Stimulated activated effector memory CD8-positive, alpha-beta T cell treated with anti-CD3 and anti-CD28 coated beads, Interleukin-12 subunit alpha, Interleukin-12 subunit beta, amount 100 ng/mL, for 72 hours (primary cell): ENCODE data around the gene ZNF501.

ENCODE experiments used
- ATAC-seq: fragments of 150-1000 bp; cut with Tn5 transposase; 2 replicates; pipeline ENCODE4 v1.10.0; 2021
- DNase-seq, 2 donors: peaks; one replicate each; pipeline ENCODE4 v3.0.0; 2021 to 2022; ENCODE audit warnings: low spot score in 2 of 2
- H3K27ac Mint-ChIP-seq: one replicate; pipeline ENCODE4 v1.8.0; 2022; ENCODE audit warnings: mild to moderate bottlenecking, mixed read lengths
- H3K36me3 Mint-ChIP-seq: one replicate; pipeline ENCODE4 v1.8.0; 2022; ENCODE audit warnings: mild to moderate bottlenecking, mixed read lengths
- H3K4me1 Mint-ChIP-seq: one replicate; pipeline ENCODE4 v1.8.0; 2022; ENCODE audit warnings: mixed read lengths
- H3K4me3 Mint-ChIP-seq: one replicate; pipeline ENCODE4 v1.8.0; 2022; ENCODE audit warnings: mild to moderate bottlenecking, mixed read lengths
- H3K9me3 Mint-ChIP-seq: one replicate; pipeline ENCODE4 v1.8.0; 2022; ENCODE audit warnings: mixed read lengths

The ZNF501 gene

DNA sequence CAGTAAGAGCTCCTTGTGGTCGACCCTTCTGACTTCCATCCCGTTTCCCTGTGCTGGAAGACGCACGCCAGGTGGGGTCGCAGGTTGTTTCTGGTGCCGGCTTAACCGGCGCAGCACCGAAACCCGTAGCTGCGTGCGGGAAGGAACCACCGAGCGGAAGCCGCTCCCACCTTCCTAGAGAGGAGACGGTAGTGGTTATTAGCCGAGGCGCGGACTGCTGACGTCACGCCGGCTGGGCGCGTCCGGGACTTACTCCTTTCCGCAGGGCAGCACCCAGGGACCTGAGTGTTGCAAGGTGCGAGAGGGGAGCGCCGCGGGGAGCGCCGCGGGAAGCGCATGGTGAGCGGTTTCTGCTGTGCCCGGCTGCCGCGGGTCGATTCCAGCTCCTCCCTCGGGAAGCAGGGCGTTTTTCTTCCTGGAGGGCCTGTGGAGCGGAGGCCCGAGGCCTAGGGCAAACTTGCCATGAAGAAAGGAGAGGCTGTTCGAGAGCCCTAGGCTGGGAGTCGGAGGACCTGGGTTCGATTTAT, at the start of gene ZNF501:
Gene ZNF501, plus strand, starts transcription at position 252 of the 527 bp plus-strand sequence. CDS start 4,787 bp downstream, outside the sequence.
- Mint-ChIP-seq H3K36me3 (no peaks in the 10 kb centered on the region), H3K4me1 (peaks cover 14% of the 10 kb centered on the region), H3K9me3 (peaks cover 29% of the 10 kb centered on the region), H3K4me3 (peak within 1 kb of the TSS; percentile 99), H3K27ac (peak within 1 kb of the TSS; percentile 90)
- DNase-seq (peak; percentile 71 to 85), ATAC-seq (peak; percentile 100)

DNA sequence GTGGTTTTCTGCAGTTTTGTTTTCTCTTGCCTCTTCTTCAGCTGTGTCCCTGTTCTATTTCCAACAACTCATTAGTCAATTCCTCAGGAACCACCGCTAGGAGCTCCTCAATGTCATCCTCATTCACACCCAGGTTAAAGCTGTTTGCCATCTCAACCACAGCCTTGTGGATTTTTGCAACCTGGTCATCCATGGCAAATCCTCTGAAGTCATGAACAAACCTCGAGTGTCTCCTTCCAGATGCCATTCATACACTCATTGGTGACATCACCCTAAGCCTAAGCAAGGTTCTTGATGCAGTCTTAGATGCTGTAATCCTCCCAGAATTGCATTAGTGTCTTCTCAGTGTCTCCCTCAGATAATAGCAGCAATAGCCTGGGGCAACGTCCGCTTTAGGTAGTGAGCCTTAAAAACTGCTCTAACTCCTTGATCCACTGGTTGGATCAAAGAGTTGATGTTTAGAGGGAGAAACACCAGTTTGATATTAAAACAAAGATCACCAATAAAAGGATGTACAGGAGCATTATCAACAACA, 48.4 kb upstream of the ZNF501 start:
- no peak overlapping the region for H3K4me3 Mint-ChIP-seq

DNA sequence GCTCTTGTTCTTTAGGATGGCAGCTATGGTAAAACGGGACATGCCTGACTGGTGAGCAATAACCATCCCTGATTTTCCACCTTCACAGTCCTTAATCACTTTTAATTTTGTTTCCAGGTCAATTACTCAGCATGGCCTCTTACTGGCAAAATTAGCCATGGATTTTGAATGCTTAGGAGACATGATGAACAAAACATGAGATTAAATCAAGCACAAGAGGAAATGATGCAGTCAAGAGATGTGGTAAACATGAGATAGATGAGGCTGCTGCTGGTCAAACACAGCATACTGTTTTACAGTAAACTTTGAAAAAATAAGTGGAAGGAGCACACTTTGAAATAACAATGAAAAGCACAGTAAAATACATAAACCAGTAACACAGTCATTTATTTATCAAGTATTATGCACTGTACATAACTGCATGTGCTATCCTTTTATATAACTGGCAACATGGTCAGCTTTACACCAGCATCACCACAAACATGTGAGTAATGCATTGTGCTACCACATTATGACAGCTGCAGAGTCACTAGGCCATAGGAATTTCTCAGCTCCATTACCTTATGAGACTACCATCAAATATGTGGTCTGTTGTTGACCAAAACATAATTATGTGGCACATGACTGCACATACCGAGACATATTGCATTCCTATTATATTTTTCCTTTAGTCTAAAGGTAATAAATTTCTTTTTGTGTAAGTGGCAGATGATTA, 47.1 kb upstream of the ZNF501 start:
- Mint-ChIP-seq H3K4me3 (no peak overlapping the region), H3K9me3 (peaks cover 18% of the 10 kb centered on the region)

More for the DNA sequence above, 48.4 kb upstream of the ZNF501 start:
- Mint-ChIP-seq H3K9me3 (peaks cover 14% of the 10 kb centered on the region), H3K36me3 (peaks cover 7% of the 10 kb centered on the region), H3K4me1 (peaks cover 14% of the 10 kb centered on the region), H3K27ac (no peak overlapping the region)
- ATAC-seq (no peak), DNase-seq (no peak)

DNA sequence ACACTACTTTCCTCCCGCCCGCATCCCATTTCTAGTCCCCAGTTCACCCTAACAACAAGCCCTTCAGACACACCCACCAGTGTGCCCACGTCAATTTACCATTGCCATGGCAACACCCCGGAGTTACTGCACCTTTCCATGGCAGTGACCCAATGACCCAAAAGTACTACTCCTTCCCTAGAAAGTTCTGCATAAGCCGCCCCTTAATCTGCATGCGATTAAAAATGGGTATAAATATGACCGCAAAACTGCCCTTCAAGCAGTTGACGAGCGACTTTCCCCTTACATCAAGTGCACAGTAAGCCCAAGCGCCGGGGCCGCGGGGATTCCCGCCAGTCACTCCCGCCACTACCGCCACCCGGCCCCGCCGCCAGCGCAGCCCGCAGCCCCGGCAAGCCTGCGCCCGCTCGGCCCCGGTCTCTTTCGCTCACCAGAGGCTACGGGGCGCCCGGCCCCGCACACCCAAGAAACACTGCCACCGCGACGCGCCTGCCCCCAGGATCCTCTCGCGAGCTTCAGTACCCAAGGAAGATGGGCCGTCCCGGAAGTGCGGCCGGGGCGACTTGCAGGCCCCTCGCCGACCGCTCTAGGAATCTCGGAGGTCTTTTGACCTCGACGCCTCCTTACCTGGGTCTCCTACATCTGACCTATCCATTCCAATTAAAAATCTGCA, 44.2 kb upstream of the ZNF501 start:
- ATAC-seq (peak; percentile 91), DNase-seq (peak; percentile 20 to 59)
- peak overlapping the region; percentile 86 for H3K4me3 Mint-ChIP-seq
- H3K27ac Mint-ChIP-seq: peak overlapping the region; percentile 83
- peaks cover 7% of the 10 kb centered on the region for H3K36me3 Mint-ChIP-seq
- peaks cover 21% of the 10 kb centered on the region for H3K9me3 Mint-ChIP-seq
- H3K4me1 Mint-ChIP-seq: peaks cover 14% of the 10 kb centered on the region

More for the DNA sequence above, 47.1 kb upstream of the ZNF501 start:
- ATAC-seq (no peak), DNase-seq (no peak)
- Mint-ChIP-seq H3K36me3 (peaks cover 7% of the 10 kb centered on the region), H3K27ac (no peak overlapping the region), H3K4me1 (peaks cover 14% of the 10 kb centered on the region)

DNA sequence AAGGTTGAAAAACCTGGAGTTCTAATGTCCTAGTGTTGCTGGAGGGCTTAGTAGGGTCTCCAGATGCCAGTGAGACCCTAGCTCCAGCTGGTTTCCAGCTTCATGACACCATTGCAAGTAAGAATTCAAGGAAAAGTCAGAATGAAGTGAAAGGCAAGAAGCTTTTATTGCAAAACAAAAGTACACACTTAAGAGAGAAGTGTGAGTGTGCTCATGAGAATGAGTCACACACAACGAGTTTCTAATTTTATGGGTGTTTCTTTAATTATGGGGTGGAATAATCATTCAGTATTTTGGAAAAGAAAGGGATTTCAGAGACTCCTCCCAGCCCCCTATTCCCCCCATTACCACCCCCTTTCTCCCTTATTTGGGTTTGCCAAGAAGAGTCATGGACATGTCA, 41.5 kb upstream of the ZNF501 start:
- DNase-seq: no peak
- peaks cover 7% of the 10 kb centered on the region for H3K36me3 Mint-ChIP-seq
- H3K9me3 Mint-ChIP-seq: peaks cover 19% of the 10 kb centered on the region
- ATAC-seq: no peak
- no peak overlapping the region for H3K4me3 Mint-ChIP-seq
- H3K27ac Mint-ChIP-seq: no peak overlapping the region
- peaks cover 14% of the 10 kb centered on the region for H3K4me1 Mint-ChIP-seq

DNA sequence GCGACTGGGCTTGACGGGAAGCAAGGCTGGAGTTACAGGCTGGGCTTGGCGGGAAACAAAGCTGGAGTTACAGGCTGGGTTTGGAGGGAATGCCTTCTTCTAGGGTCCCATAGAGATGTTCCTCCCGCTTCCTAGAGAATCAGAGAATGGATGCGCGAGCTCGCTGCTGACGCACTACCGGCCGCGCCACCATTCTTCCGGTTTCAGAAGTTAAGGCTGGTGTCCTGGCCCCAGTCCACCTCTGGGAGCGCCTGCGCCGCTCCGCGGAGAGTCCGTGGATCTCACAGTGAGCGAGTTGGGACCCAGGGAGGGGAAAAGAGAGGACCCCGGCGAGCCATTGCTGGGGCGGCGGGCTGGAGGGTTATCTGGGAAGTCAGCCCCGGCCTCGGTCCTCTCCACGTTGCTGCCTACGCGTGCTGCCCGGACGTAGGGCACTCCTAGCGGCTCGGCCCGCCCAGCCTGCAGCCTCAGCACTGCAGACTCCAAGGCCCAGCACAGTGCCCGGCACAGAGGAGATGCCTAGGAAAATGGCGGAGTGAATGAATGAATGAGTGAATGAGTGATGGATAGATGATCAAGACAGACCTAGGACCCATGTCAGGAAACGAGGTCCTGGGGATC, 16.9 kb upstream of the ZNF501 start, which contains the start of gene ZNF502:
Gene ZNF502, plus strand, starts transcription at position 206 of the 621 bp plus-strand sequence. CDS start 7,602 bp downstream, outside the sequence.
- Mint-ChIP-seq H3K4me3 (peak within 1 kb of the TSS; percentile 93), H3K36me3 (peaks cover 11% of the 10 kb centered on the region), H3K4me1 (peaks cover 15% of the 10 kb centered on the region), H3K27ac (peak within 1 kb of the TSS; percentile 88), H3K9me3 (peaks cover 16% of the 10 kb centered on the region)
- peak; percentile 91 for ATAC-seq
- DNase-seq: peak; percentile 31 to 59

DNA sequence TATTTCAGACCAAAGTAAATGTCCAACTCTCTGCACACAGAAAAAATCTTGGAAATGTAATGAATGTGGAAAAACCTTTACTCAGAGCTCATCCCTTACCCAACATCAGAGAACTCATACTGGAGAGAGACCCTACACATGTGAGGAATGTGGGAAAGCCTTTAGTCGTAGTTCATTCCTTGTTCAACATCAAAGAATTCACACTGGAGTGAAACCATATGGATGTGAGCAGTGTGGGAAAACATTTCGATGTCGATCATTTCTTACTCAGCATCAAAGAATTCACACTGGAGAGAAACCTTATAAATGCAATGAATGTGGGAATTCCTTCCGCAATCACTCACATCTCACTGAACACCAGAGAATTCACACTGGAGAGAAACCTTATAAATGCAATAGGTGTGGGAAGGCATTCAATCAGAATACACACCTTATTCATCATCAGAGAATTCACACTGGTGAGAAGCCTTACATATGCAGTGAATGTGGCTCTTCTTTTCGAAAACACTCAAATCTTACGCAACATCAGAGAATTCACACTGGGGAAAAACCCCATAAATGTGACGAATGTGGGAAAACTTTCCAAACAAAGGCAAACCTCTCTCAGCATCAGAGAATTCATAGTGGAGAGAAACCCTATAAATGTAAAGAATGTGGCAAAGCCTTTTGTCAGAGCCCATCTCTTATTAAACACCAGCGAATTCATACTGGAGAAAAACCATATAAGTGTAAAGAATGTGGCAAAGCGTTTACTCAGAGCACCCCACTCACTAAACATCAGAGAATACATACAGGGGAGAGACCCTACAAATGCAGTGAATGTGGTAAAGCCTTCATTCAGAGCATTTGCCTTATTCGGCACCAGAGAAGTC, 8.0 kb upstream of the ZNF501 start:
- ATAC-seq: no peak
- H3K4me3 Mint-ChIP-seq: no peak overlapping the region
- H3K4me1 Mint-ChIP-seq: no peaks in the 10 kb centered on the region
- H3K27ac Mint-ChIP-seq: no peak overlapping the region
- no peak for DNase-seq
- H3K36me3 Mint-ChIP-seq: peaks cover 41% of the 10 kb centered on the region
- peaks cover 36% of the 10 kb centered on the region for H3K9me3 Mint-ChIP-seq

DNA sequence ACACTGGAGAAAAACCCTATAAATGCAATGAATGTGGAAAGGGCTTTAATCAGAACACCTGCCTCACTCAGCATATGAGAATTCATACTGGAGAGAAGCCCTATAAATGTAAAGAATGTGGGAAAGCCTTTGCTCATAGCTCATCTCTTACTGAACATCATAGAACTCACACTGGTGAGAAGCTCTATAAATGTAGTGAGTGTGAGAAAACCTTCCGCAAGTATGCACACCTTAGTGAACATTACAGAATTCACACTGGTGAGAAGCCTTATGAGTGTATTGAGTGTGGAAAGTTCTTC, 7.4 kb upstream of the ZNF501 start:
- Mint-ChIP-seq H3K4me3 (no peak overlapping the region), H3K9me3 (peaks cover 33% of the 10 kb centered on the region), H3K27ac (no peak overlapping the region), H3K36me3 (peaks cover 36% of the 10 kb centered on the region), H3K4me1 (no peaks in the 10 kb centered on the region)
- DNase-seq (no peak), ATAC-seq (no peak)

DNA sequence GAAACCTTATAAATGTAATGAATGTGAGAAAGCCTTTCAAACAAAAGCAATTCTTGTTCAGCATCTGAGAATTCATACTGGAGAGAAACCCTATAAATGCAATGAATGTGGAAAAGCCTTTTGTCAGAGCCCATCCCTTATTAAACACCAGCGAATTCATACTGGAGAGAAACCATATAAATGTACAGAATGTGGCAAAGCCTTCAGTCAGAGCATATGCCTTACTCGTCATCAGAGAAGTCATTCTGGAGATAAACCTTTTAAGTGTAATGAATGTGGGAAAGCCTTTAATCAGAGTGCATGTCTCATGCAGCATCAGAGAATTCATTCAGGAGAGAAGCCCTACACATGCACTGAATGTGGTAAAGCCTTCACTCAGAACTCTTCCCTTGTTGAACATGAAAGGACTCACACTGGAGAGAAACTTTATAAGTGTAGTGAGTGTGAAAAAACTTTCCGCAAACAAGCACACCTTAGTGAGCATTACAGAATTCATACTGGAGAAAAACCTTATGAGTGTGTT, 5.3 kb downstream of the ZNF501 start:
- Mint-ChIP-seq H3K27ac (no peak overlapping the region), H3K4me3 (no peak overlapping the region), H3K4me1 (peaks cover 6% of the 10 kb centered on the region), H3K9me3 (peaks cover 30% of the 10 kb centered on the region), H3K36me3 (no peaks in the 10 kb centered on the region)
- DNase-seq: no peak
- no peak for ATAC-seq

DNA sequence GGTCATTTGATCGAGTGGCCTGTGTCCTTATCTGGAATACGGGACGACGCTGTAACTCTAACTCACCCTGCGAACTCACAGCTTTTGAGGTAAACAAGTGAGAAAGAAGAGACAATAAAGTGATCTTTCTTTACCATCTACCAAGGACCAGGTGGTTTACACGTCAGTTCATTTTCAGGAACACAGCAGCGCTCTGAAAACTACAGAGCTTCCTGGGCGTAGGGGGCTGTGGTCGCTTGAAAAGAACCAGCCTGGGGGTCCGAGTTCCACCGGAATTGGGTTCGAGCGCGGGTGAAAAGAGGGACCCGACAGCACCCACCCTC, 31.6 kb downstream of the ZNF501 start:
- Mint-ChIP-seq H3K9me3 (no peaks in the 10 kb centered on the region), H3K4me1 (peaks cover 27% of the 10 kb centered on the region), H3K4me3 (peak overlapping the region; percentile 82), H3K27ac (peak overlapping the region; percentile 86), H3K36me3 (peaks cover 42% of the 10 kb centered on the region)
- no peak for DNase-seq
- no peak for ATAC-seq

DNA sequence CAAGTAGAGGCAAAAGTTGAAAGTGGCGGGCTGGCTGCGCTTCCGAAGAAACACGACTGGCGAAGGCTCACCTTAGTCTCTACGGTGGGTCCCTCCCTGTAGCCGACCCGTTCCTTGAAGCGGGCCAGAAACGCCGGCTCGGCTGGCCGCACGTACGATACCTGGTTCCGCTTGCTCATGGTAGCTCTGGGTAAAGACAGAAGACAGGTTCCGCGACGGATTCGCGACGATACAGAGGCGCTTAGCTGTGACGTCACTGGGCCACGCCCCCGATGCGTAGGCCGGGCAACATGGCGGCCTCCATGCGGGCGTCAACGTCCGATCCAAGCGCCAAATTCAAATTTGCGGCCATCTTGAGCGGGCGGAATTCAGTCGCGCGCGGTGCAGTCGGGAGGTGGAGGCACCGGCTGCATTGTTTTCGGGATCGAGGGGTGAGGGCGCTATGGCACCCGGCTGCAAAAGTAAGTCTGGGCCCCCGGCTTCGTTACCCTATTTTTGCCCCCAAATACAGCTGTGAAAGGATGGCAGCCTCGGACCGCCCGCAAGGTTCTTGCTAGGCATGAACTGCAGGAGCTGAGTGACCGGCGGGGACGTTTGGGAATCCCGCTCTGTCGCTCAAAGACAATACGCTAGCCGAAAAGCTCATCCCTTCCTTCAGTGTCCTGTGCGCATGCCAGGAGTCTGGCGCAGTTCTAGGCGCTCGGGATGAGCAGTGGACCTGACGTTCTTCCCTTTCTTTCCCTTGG, 32.2 kb downstream of the ZNF501 start, which contains the start of the genes KIAA1143 and KIF15:
Gene KIAA1143, minus strand, starts transcription at position 196 of the 746 bp plus-strand sequence. Its CDS starts 17 bp downstream, at position 179.
Gene KIF15, plus strand, starts transcription at position 371 of the 746 bp plus-strand sequence. Its CDS starts 72 bp downstream, at position 443.
- Mint-ChIP-seq H3K9me3 (no peaks in the 10 kb centered on the region), H3K4me3 (peak within 1 kb of the TSS; percentile 82), H3K4me1 (peaks cover 27% of the 10 kb centered on the region), H3K36me3 (peaks cover 45% of the 10 kb centered on the region), H3K27ac (peak within 1 kb of the TSS; percentile 86)
- ATAC-seq (peak; percentile 95), DNase-seq (peak; percentile 97 to 98)

DNA sequence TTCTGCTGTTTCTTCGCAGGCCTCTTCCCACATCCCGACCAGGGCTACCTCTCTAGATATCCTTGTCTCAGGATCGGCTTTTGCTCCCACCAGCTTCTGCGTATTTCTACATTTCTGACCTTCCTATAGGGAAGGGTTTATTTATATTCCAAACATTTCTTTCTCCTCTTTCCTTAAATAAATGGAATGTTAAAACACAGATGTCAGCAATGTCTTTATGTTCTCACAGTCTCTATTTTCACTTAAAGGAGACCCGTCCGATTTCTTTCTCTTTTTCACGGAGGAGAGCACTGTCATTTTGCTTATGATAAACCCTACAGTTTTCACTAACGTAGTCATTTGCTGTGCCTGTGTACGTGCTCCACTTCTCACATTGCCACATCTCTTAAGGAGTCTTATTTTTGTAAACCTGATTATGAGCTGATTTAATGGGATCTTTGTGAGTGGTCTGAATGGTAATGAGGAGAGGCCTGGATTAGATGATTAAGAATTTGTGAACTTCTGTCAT, 32.8 kb downstream of the ZNF501 start:
- Mint-ChIP-seq H3K4me3 (peak overlapping the region; percentile 82), H3K9me3 (no peaks in the 10 kb centered on the region), H3K27ac (peak overlapping the region; percentile 86), H3K4me1 (peaks cover 24% of the 10 kb centered on the region), H3K36me3 (peaks cover 48% of the 10 kb centered on the region)
- DNase-seq (no peak), ATAC-seq (no peak)

DNA sequence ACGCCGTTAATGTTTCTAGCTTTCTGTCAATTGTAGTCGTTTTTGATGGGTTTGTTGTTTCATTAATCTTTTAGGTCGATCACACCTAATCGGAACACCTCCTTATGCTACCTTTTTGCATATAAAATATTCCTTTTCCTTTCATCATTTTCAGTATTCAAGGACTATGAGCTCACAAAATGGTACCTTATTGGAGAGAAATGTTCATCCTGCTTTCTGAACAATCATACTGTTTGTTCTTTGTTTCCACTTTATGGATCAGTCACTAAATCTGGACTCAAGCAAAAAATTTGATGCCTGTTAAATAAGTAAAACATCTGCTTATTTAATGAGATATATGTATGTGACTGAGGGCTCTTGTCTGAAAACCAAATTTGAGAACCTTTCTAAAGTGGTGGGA, 33.3 kb downstream of the ZNF501 start:
- ATAC-seq: no peak
- H3K4me3 Mint-ChIP-seq: peak overlapping the region; percentile 82
- H3K27ac Mint-ChIP-seq: peak overlapping the region; percentile 86

More for the DNA sequence above, 33.3 kb downstream of the ZNF501 start:
- Mint-ChIP-seq H3K4me1 (peaks cover 20% of the 10 kb centered on the region), H3K9me3 (no peaks in the 10 kb centered on the region), H3K36me3 (peaks cover 48% of the 10 kb centered on the region)
- DNase-seq: no peak
